Stimulated activated CD8-positive, alpha-beta memory T cell treated with anti-CD3 and anti-CD28 coated beads, Interleukin-7, amount 100 ng/mL, for 1 hour (primary cell): Measurements from ENCODE around the gene MESD.

ENCODE experiments used
- DNase-seq, 2 donors: peaks; one replicate each; pipeline ENCODE4 v3.0.0-alpha.2; 2020; ENCODE audit warnings: low read depth in 2 of 2

The MESD gene

DNA sequence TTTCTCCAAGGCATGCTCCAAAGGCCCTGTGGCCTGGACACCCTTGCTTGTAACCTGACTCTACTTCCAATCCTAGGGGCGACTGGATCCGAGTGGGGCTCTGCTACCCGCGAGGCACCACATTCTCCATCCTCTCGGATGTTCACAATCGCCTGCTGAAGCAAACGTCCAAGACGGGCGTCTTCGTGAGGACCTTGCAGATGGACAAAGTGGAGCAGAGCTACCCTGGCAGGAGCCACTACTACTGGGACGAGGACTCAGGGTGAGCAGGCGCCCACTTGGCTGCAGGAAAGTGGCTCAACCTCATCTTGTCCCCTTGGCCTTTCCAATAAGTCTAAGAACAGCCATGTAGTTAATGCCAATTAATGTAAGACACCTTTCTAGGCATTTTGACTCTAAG, 51.9 kb downstream of the MESD start:
- DNase-seq, result no peak

DNA sequence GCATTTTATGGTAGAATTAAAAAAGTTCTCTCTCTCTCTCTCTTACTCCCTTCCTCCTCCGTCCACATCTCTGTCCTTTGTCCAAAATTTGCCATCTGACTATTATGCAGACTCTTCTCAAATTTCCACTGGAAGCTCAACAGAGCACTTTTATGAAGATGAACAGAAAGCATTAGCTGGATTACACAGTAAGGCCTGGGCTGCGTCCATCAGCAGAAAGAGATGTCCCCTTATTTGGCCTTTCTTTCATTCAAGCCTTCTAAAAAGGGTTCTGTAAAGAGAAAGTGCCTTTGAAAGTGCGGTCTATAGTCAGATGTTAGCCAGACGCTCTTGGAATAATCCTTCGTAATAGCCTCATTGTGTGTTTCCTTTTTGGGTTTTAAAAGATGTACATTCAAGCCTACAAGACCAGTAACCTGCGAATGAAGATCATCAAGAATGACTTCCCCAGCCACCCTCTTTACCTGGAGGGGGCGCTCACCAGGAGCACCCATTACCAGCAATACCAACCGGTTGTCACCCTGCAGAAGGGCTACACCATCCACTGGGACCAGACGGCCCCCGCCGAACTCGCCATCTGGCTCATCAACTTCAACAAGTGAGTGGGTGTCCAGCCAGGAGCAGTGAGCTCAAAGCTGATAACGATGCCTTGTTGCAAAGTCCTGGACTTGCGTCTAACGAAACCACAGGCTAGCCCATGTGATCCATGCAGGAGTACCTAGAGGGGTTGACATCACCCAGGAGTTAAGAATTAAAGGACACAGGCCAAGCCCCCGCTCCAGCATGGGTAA, 53.1 kb downstream of the MESD start:
- DNase-seq, result no peak

DNA sequence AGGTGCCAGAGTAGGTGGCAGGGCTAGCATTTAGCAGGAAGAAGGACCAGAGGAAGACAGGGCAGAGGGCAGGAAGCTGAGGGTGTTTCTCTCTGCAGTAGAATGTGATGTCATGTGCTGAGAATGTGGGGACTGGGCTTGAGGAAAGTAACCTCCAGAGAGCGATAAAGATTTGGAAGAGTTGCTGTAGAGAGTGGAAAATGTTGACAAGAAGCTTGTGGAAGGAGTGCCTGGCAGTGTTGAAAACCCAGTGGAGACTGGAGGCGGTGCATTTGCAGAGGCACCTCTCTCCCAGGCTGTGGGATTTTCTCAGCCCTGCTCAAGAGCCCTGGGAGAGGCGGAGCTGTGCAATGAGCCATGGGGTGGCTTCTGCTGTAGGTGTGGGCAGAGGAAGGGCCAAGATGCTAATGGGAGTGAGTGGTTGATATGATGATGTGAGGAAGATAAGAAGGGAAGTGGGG, 54.8 kb downstream of the MESD start:
- DNase-seq, result no peak

DNA sequence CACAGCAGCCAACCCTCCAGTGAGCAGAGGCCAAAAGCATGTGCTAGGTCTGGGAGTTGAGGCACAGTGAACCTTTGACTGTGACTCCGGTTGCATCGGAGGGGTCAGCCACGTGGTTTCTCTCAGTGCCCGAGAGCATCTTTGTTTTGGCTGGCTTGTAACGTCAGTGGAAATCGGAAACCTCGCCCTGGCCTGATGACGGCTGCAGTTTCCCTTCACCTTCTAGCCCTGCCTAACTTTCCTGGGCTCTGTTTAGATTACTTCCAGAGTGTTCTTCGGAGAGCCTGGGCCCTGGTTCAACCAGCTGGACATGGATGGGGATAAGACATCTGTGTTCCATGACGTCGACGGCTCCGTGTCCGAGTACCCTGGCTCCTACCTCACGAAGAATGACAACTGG, 56.6 kb downstream of the MESD start:
- no peak for DNase-seq

DNA sequence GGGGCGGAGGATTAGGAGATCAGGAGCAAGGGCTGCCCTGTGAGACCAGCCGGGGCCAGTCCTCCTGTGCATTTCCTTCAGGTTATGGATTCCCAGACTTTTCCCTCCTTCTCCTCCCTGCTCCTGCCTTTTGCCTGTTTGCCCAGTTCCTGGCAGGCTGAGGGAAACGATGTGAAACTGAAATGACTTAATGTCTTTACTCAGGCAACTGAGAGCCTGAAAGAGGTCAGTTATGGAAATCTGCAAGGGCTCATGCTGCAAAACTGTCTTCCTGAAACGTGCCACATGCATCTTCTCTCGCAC, 57.2 kb downstream of the MESD start:
- DNase-seq, result no peak

DNA sequence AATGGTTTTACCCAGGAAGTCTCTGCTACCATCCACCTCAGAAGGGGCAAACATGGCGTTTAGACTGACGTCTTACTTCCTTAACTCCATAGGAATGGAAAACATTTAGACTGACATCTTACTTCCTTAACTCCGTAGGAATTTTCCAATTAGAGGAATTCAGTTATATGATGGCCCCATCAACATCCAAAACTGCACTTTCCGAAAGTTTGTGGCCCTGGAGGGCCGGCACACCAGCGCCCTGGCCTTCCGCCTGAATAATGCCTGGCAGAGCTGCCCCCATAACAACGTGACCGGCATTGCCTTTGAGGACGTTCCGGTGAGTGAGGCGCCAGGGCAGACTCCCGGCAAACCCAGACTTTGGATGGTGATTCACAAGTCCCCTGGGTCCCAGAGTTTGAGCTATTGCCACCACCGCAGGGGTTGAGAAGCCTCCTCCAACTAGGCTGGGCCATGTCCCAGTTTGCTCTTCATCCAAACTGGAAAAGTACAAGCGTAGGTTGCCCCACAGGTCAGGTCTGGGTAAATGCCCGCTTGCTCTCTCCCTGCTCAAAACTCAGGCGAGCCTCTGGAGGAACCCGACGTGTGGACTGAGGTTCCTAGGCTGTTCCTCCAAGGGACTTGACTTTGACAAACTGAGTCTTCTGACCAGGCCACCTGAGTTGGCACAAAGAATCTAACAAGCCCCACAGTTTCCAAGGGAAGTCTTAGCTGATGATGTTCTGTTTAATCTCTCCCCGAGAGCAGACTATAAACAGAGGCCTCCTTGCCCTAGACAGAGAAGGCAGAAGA, 57.7 kb downstream of the MESD start:
- DNase-seq, result no peak

DNA sequence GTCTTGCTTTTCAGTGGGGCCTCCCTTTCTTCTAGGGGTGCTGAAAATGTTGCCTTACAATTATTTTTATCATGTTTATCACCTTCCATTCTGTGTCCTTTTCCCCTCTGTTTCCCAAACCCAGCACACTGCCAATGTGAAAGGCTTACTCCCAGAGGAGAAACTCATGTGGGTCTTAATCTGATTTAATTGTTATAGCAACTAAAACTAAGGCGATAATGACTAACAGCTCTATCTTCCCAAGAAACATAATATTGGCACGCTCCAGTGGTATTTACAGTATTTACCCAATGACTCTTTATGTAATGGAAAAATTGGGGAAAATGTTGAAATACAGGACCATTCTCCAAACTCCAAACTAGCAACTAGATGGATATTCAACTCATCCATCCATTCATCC, 58.4 kb downstream of the MESD start:
- DNase-seq, result no peak

DNA sequence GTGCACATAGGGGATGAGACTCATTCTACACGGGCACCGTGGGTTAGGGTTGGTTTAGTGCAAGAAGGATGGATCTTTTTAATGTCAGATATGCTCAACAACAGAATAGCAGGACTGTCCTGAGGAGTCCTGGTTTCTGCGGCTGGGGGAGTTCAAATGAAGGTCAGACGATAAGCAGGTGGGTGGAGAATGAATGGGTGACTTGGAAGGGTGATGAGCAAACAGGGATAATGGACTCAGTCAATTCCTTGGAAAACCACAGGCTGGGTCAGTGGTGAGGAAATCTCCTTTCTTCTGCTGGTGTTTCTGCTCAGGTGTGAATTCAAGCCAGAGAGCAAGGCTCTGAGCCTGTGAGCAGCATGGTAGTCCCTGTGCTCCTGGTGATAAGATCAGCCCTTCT, 59.9 kb downstream of the MESD start:
- DNase-seq, result no peak

DNA sequence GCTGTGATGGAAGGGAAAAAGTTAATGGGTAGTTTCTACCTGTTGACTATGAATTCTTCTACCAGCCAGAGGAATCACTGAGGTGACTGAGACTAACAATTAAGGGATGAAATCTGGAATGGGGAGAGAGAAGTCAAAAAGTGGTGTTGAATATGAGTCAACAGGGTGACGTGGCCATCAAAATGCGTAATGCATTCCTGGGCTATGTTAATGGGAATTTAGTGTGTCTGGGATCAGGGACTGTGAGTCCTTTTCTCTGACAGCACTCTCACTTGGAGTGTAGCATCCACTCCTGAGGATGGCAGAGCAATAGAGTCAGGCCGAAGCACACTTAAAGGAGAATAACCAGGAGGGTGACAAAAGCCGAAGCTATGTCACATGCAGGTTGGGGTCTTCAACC, 60.4 kb downstream of the MESD start:
- no peak for DNase-seq

DNA sequence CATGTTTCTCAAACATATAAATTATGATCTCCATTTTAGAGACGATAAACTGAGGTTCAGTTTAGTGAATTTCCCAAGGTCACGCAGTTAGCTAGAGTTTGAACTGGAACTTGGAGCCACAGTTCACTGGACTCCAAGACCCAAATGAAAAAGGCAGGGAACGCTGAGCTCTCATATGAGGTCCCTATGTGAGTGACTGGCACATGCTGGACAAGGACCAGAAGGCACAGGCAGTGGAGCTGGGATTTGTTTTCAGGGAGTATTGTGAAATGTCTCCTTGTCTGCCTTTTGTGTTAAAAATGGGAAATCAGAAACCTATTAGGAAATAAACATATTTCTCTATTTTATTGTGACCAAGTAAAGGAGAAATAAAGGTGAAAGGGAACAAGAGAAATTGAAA, 63.5 kb downstream of the MESD start:
- no peak for DNase-seq

DNA sequence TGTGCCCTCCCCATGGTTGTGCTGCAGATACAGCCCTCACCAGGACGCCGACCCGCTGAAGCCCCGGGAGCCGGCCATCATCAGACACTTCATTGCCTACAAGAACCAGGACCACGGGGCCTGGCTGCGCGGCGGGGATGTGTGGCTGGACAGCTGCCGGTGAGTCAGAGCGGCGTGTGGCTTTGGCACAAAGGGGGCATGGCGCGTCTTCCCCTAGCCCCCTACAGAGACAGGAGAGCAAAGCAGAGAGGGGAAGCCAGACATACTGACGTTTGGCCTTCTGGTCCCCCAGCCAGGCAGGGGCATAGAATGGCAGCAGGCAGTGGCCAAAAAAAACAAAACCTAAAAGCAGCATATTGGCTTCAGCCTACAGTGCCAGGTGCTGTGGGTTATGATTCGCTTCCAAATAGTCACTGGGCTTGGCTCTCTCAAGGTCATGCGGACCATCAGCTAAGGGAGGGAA, 64.0 kb downstream of the MESD start:
- DNase-seq, result no peak

DNA sequence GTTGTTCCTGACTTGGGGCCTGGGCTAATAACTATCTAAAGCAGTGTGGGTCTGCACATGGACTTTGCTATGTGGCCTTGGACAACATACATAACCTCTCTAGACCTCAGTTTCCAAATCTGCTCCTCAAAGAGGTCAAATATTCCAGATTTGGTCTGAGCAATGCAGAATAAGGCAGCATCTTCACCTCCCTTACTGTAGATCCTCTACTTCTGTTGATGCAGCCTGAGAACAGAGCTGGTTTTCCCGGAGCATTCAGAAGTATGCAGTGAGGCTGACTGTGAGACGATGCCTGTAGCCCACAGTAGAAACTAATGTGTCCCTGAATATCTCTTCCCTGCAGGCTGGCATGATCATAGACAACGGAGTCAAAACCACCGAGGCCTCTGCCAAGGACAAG, 65.3 kb downstream of the MESD start:
- DNase-seq, result no peak

DNA sequence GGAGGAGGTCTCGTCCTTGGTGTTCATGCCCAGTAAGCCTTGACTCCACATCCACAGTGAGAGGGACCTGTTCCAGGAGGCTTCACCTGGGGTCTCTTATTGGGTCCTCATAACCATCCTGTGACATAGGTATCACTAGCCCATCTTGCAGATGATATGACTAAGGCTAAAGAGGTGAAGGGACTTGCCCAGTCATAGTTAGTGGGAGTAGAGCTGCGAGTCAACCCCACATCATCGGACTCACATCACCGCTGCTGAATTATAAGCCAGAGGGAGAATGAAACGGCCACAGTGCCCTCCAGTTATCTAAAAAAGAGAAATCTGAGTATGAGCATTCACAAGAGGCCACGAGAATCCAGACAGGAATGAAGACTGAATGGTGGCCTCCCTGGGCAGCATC, 66.0 kb downstream of the MESD start:
- no peak for DNase-seq

DNA sequence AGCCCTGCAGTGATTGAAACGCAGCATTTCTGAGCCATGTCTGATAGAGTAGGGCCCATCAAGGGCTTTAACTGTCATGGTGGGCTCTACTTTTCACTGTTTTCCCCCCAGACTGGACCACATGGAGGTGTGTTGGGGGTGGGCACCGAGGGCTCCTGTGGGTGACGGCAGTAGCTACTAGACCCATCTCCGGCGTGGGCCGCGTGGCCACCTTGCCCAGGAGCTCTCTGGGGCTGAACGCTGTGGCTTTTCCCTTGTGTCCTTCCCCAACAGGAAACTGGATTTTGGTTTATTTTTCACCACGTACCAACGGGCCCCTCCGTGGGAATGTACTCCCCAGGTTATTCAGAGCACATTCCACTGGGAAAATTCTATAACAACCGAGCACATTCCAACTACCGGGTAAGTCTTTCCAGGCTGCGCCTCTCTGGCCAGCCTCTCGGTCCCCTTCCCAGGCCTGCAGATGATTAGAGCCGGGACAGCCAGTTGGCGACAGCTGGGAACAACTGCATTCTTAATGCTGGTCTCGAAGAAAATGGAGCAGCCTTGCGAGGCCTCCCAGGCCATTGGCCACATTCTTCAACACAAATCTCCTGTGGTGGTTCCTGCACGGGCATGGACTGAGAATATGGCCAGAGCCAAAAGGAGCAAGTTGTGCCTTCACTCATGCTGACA, 67.7 kb downstream of the MESD start:
- DNase-seq, result no peak

DNA sequence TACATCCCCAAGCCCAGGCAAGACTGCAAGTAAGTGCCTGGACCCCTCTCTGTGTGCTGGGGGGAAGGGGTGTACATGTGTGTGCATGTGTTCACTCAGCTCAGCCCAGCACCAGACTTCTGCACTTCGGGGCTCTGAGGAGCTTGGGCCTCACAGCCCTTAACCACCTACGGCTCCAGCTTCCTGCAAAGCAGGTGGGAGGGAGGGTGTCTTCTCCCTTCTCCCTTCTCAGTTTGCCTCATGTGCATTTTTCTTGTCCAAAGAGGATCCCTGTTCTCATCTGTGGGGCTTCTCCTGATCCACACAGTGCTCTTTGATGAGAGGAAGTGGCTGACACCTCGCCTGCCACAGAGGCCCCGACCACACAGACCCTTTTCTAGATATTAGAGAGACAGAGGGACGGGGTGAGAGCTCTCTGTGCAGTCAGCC, 69.3 kb downstream of the MESD start:
- no peak for DNase-seq

DNA sequence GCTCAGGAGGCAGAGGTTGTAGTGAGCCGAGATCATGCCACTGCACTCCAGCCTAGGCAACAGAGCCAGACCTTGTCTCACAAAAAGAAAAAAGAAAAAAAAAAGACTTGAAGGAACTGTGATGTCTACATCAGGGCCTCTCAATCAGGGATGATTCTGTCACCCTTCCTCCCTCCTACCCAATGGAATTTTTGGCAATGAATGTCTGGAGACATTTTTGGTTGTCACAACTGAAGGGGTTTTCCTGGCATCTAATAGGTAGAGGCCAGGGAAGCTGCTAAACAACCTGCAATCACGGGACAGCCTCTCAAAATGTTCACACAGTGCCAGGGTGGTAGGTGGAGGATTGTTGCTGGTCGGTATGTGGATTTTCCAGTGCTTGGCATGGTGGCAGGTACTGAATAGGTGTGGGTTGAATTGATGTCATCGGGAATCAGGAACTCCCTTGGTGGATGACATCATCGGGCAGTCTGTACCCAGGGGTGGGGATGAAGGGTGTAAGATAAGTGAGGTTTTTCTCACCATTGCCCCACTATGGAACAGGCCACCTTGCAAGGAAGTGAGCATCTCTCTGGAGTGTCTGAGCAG, 71.3 kb downstream of the MESD start:
- DNase-seq, result no peak

DNA sequence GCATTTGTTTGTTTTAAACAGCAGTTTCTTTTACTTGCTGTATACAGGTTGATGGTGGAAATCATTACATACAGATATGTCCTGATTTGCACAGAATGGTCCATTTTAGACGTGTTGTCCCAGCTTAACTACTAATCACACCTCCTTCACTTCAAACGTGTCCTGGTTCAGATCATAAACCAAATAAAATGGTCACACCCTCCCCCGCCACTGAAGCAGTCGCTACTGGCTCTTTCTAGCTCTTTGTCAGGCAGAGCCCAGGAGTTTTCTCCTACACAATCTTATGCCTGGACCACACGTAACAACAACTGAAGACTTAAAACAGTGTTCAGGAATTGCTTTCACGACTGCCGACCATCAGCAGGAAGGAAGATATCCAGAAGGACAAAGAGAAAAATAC, 73.6 kb downstream of the MESD start:
- DNase-seq, result no peak

DNA sequence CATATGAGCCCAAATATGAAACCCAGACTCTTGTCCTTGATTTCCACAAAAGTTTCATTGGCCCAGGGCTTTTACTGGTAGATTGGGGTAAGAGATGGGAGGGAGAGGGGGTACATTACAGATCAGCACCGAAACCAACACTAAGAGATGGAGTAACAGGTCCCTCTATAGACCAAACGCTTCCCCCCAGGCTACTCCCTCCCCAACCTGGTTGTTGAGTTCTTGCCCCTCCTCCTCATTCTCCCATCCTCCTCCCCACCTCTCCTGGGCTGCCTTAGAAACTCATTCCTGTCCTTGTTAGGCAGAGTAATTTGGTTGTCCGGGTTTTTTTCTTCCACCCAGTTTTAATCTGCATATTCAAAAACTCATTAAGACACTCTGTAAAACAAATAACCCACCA, 74.1 kb downstream of the MESD start:
- DNase-seq, result no peak

DNA sequence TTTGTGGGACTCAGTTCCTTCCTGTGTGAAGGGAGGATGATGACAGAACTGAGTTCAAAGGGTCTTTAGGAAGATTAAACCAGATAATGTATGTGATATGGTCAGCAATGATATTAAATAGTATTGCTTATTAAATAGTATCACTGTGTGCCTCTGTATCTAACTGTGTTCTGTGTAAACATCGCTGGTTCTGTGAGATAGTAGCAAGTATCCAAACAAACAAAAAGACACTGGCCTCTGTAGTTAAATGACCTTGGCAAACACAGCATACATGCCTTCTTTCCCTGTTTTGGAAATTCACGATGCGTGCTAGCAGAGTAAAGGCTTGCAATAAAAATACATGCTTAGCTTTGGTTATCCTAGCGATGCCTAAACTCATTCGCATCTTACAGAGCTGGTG, 76.1 kb downstream of the MESD start:
- no peak for DNase-seq

DNA sequence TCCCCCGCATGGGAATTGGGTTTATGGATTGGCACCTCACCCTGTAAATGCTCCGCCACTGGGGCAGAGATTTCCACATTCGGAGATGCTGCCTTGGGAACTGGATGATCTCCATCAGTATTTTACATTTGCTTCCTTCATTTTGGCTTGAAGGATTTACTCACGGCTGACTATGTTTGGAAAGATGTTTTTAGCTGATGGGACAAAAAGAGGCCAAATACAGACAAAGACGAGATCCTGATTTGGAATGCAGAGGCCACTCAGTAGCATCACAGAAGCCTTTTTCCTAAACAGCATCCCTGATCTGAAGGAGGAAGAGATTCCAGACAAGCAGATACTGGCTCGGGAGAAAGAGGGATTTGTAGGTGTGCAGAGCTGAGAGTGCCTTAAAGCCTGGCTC, 76.9 kb downstream of the MESD start:
- DNase-seq, result no peak

DNA sequence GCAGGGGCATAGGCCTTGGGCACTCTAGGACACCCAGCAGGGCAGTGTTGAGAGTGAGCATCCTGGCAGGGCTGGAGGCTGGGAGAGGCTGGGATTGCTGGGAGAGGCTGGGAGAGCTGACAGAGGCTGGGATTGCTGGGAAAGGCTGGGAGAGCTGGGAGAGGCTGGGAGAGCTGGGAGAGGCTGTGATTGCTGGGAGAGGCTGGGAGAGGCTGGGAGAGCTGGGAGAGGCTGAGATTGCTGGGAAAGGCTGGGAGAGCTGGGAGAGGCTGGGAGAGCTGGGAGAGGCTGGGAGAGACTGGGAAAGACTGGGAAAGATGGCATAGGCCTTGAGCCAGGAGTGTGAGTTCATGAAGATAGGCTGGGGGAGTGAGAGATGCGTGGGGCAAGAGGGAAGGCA, 77.8 kb downstream of the MESD start:
- no peak for DNase-seq

DNA sequence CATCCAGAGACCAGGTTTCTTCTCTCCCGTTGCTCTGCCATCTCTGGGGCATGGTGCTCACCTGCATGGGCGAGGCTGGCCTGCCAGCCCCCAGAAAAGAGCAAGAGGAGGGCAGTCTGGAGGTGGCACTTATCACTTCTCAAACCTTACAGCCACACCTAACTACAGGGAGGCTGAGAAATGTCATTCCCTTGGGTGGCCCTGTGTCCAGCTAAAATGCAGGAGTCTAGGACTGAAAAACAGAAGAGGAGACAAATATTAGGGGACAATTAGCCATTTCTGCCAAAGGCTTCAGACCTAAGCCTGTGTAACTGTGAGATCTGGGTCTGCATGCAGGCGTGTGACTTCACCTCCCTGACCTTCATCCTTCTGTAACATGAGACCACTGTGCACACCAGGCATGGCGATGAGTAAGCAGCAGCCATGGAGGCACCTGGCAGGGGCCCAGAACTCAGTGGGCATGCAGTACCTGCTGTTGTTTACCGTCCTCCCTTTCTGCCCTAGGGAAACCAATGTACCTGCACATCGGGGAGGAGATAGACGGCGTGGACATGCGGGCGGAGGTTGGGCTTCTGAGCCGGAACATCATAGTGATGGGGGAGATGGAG, 83.4 kb downstream of the MESD start:
- no peak for DNase-seq
